HEK293 (cell line): ENCODE results near the gene DGKG.

Experiments
- KLF16 ChIP-seq: fragments of 450-650 bp; formaldehyde crosslinking; IDR thresholded peaks from 2 replicates; pipeline ENCODE4 v1.5.1; 2017; ENCODE audit warnings: missing biosample characterization, missing genetic modification characterization
- KLF9 ChIP-seq: fragments of 450-650 bp; formaldehyde crosslinking; IDR thresholded peaks from 2 replicates; pipeline ENCODE4 v1.5.1; 2016; ENCODE audit warnings: missing biosample characterization, missing genetic modification characterization, low read depth
- ZNF121 ChIP-seq: fragments of 450-650 bp; formaldehyde crosslinking; IDR thresholded peaks from 2 replicates; pipeline ENCODE4 v1.5.1; 2016; ENCODE audit warnings: missing biosample characterization, missing genetic modification characterization
- ZNF24 ChIP-seq: fragments of 450-650 bp; formaldehyde crosslinking; IDR thresholded peaks from 2 replicates; pipeline ENCODE4 v1.5.1; 2016; ENCODE audit warnings: missing biosample characterization, missing genetic modification characterization
- ZNF600 ChIP-seq: fragments of 450-650 bp; formaldehyde crosslinking; IDR thresholded peaks from 2 replicates; pipeline ENCODE4 v1.5.1; 2016; ENCODE audit warnings: missing biosample characterization, missing genetic modification characterization
- TF ChIP-seq, protein P1 (sequence below): fragments of 450-650 bp; formaldehyde crosslinking; IDR thresholded peaks from 2 replicates; pipeline ENCODE4 v1.5.1; 2016; ENCODE audit warnings: missing biosample characterization, missing genetic modification characterization
- TF ChIP-seq, protein P2 (sequence below): IDR thresholded peaks from 2 replicates; pipeline ENCODE4 v1.6.1; 2011; ENCODE audit warnings: mild to moderate bottlenecking, low read depth, low read length, borderline replicate concordance

- TF ChIP-seq, protein P1, sequence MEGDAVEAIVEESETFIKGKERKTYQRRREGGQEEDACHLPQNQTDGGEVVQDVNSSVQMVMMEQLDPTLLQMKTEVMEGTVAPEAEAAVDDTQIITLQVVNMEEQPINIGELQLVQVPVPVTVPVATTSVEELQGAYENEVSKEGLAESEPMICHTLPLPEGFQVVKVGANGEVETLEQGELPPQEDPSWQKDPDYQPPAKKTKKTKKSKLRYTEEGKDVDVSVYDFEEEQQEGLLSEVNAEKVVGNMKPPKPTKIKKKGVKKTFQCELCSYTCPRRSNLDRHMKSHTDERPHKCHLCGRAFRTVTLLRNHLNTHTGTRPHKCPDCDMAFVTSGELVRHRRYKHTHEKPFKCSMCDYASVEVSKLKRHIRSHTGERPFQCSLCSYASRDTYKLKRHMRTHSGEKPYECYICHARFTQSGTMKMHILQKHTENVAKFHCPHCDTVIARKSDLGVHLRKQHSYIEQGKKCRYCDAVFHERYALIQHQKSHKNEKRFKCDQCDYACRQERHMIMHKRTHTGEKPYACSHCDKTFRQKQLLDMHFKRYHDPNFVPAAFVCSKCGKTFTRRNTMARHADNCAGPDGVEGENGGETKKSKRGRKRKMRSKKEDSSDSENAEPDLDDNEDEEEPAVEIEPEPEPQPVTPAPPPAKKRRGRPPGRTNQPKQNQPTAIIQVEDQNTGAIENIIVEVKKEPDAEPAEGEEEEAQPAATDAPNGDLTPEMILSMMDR (tag by site-specific recombination), result no peak
- TF ChIP-seq ZNF24, result no peak; the same call in 1 of the 2 replicates
- no peak for TF ChIP-seq ZNF121 (tag by site-specific recombination)
- no peak for TF ChIP-seq KLF9 (tag by site-specific recombination)
- TF ChIP-seq ZNF600 (tag by site-specific recombination), result no peak
- TF ChIP-seq, protein P2, sequence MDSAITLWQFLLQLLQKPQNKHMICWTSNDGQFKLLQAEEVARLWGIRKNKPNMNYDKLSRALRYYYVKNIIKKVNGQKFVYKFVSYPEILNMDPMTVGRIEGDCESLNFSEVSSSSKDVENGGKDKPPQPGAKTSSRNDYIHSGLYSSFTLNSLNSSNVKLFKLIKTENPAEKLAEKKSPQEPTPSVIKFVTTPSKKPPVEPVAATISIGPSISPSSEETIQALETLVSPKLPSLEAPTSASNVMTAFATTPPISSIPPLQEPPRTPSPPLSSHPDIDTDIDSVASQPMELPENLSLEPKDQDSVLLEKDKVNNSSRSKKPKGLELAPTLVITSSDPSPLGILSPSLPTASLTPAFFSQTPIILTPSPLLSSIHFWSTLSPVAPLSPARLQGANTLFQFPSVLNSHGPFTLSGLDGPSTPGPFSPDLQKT, result no peak
- no peak for TF ChIP-seq KLF16 (tag by site-specific recombination)
Observed at GRCh38 chr3:186319945-186320344, 42.1 kb downstream of the DGKG start.
